NCI-H2107 treated with DMSO at 0.1 percent for 48 hours (cell line): ENCODE measurements around the gene AGK.
"Not testable (repeated sequence)": the region's sequence is repeated elsewhere in the genome, so short reads cannot be mapped to it uniquely, and the experiment has no call there.

Experiments used
- DNase-seq: peaks from one replicate; lab custom pipeline; 2025; ENCODE audit not compliant: unreplicated experiment; lab: John Stamatoyannopoulos, UW

Gene AGK

DNA sequence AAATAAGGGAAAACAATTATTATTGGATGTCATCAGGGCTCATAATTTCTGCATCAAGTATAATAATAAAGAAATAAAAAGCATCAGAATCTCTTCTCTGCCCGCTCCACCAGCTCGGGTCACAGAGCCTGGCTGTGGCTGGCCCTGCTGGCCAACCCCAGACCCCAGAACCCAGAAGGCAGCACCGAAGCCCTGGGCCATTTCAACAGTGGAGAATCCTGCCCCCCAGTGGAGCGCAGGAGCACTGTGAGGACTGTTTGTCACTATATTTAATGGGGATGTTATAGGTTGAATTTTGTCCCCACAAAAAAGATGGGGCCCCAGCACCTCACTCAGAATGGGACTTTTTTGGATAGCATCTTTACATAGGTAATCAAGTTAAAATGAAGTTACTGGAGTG is 123.5 kb downstream of the AGK start:
- DNase-seq, result no peak

DNA sequence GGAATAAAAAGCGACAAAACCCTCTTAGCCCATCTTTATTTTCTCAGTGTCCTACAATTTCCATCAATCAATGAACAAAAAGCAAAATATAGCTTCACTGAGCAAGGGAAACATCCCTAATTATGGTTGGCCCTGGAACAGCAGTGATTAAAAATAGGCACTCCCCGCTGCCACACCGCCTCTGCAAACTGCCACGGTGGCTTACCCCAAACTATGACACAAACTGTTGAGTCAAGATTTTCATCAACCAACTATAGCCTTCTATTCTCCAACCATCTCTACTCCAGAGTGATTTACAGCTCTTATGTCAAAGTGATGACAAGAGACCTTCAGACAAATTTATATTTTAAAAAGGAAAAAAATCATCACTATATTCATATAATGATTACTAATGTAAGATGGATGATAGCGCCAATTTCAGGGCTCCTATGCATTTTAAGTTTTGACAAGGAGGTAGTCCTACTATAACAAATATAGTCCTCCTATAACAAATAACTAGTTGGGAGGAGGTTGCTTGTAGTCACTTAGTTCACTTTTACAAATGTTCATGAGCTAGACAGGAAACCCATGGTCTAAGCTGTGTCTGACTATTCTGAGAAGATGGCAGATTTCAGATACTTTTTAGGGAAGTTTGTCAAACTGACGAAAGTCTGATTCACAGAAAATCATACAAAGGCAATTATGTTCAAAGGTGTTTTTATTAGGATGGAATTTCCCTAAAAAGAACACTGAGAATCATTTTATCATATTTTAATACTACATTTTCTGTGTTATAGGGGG is 124.4 kb downstream of the AGK start:
- no peak for DNase-seq

DNA sequence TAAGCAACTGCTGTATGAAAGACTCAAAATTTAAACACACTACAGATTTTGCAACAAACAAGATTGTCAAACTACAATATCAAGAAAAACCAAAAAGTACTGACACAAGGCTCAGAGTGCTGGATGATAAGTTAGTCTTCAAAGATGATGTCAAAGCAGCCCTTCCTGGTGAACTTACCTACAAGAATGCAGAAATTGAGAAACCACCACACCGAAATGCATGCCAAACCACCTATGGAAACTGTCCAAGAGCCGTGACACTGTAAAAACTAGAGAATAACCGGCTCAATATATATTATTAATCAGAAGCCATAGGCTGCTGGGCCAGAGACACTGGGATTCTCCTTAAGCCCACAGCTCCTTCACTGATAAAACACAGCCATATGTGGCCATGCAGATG is 125.4 kb downstream of the AGK start:
- no peak for DNase-seq

DNA sequence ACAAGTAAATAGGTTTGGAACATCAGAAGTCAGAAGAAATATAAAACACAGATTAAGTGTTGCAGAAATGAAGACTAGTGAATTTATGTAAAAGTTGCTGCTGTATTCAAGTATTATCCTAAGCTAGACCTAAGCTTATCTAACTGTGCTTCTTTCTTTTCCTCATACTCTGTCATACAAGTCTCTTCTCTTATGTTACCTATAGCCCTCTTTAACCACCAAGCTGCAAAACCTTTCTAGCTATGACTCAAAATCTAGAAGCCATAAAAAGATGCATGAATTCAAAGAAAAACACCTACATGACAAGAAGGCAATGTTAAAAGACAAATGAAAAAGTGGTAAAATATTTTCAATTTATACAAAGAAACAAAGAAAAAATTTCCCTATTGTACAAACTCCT is 127.8 kb downstream of the AGK start:
- no peak for DNase-seq

DNA sequence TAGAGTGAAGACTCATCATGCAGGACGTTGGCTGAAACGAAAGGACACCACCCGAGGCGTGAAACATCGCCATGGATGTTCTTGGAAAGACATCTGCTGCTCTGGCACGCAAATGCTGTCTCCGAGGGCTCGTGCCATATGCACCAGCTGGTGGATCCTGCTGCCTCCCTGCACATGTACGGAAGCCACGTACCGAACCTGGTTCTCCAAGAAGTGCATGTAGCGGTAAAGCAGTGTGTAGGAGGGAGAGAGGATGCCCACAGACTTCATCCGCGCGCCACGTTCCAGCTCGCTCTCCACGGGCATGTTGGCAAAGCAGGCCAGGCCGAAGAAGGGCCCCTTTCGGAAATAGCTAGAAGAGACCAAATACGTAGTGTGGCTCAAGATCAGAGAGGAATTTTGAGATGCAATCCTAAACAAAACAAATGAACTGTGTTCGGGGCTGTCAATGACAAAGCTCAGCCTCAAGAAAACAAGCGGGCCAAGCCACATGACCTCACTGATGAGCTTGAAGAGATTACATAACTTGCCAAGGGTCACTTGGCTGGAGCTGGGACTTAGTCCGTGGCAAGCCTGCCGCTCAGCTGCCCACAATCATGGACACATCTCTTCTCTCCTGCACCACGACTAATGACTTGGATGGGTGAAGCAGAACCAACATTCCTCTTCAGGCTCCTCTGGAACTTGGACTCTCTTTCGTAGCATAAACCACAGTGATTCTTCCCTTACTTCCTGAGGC is 134.2 kb downstream of the AGK start:
- no peak for DNase-seq

DNA sequence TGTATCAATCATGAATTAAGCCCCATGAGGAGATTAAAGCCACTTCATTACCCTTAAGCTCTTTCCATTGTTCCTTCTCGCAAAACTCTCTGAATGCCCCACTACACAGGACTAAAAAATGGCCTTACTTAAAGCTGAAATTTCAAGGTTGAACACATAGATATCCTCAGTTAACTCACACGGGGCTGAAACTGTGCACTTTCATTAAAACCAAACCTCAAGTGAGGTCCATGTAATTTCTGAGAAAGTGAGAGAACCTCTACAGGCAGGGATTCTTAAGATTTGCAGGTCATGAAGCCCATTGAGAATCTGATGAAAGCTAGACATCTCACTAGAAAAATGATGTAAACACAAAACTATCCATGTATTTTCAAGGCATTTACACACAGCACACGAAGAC is 134.9 kb downstream of the AGK start:
- DNase-seq, result no peak

DNA sequence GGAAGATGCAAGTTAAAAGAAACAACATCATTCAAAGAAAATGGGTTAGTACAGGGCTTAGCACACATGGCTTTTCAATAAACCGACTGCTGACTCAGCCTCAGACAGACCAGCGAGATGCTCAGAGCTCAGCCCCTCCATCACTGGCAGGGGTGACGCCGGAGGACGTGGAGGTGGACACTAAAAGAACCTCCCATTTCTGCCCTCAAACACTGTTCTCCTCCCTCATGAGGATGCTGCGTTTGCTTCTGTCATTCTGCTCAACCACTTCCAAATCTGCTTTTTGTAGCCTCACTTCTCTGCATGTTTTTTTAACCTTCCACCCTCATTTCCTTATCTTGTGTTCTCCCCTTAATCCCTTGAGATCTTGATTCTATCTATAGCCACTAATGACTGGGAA is 135.5 kb downstream of the AGK start:
- no peak for DNase-seq

DNA sequence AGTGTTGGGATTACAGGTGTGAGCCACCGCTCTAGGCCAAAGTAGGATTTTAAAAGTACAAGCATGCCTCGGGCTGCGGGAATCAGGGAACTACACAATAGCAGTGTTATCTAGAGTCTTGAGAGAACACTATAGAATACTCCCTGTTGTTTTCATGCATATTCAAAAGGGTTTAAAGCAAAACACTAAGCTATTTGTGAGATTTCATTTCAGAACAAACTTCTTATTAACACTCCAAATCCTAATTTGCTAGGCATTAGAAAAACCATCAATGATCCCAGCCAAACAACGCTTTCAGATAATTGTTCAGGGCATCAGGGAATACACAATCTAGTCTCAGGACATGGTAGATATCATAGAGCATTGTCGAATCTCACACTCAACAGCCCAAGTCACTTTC is 136.8 kb downstream of the AGK start:
- DNase-seq, result no peak

DNA sequence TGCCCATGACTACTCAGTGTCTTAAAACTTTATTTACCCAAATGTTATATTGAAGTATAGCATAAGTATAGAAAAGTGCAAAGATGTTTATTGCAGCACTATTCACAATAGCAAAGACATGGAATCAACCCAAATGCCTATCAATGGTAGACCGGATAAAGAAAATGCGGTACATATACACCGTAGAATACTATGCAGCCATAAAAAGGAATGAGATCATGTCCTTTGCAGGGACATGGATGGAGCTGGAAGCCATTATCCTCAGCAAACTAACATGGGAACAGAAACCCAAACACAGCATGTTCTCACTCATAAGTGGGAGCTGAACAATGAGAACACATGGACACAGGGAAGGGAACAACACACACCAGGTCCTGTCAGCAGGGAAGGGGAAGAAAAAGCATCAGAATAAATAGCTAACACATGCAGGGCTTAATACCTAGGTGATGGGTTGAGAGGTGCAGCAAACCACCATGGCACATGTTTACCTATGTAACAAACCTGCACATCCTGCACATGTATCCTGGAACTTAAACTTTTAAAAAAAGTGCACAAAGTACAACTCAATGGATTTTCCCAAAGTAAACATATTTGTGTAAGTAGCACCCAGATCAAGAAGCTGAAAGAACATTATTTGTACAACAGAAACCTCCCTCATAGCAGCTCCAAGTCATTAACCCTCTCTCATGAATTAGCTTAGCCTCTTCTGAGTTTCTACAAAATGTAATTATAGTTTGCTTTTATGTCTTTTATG is 138.0 kb downstream of the AGK start:
- DNase-seq, result not testable (repeated sequence)

DNA sequence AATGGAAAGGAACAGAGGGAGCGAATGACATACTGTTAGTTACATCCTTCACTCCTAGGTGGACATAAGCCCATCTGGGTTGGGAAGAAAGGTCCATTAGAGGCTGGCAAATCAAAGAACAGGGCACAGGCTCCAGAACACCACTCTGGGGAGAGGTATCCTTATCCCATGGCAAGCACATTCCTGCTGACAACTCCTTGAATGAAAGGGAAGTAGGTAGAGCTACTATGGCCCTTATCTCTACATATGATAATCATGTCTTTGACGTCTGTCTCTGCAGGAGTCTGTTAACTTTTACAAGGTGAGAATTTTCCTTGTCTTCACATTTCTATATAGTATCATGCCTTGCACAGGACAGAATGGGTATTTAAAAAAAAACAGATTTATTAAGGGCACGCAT is 140.3 kb downstream of the AGK start:
- DNase-seq, result no peak

DNA sequence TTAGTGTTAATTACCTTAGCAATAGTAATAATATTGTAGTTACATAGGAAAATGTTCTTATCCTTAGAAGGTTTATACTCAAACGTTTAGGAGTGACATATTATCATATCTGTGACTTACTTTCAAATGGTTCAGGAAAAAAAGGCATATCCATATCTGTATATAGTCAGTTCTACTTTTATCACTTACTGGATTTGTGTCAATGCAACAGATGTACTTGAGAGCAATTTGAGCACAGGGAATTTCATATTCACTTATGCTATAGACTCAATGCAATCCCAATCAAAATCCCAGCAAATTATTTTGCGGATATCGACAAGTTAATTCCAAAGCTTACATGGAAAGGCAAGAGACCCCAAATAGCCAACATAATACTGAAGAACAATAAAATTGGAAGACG is 140.8 kb downstream of the AGK start:
- DNase-seq, result no peak

DNA sequence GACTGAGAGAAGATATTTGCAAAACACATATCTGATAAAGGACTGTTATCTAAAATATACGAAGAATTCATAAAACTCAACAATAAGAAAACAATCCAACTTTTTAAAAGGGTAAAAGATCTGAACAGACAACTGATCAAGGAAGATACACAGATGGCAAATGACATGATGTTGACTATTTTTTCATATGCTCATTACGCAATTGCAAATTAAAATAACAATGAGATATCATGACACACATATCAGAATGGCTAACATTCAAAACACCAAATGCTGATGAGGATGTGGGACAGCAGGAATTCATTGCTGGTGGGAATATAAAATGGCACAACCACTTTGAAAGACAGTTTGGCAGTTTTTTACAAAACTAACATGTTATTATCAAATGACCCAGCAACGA is 141.9 kb downstream of the AGK start:
- DNase-seq, result no peak

DNA sequence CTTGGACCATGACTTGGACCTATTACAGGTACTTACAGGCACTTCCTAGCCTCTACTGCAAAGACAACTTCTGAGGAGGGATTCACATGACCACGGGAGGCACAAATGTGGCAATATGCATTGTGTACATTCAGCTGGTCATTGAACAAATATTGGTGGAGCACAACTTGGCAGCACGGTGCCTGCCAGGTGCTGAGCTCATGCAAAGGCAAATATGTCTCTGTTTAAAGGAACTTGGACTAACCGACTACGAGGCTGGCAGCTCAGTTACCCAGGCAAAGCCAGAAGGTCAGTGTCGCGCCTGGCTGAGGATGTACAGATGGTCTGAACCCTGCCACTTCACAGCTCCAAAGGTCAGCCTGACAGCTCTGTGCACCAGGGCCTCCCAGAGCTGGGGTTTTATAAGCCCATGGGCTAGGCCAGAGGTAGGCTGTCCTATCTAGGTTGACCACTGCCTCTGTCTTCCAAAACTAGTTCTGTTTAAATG is 144.6 kb downstream of the AGK start:
- DNase-seq, result no peak

DNA sequence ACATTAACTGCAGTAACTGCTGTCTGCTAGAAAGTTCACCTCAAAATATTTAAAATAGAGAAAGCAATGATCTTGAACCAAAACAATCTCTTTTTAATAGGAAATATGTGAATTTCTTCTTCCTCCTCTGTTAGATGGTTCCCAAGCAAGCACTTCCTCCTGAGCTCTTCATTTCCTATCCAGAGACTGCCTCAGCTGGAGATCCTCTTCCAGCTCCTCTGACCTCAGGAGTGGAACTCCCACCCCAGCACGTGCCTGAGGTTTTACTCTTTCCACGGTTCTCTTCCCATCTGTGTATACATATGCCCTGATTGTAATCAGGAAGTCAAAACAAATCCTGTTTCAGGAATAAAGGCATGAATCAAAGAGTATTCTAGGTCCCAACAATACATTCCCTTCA is 145.1 kb downstream of the AGK start:
- DNase-seq, result no peak

DNA sequence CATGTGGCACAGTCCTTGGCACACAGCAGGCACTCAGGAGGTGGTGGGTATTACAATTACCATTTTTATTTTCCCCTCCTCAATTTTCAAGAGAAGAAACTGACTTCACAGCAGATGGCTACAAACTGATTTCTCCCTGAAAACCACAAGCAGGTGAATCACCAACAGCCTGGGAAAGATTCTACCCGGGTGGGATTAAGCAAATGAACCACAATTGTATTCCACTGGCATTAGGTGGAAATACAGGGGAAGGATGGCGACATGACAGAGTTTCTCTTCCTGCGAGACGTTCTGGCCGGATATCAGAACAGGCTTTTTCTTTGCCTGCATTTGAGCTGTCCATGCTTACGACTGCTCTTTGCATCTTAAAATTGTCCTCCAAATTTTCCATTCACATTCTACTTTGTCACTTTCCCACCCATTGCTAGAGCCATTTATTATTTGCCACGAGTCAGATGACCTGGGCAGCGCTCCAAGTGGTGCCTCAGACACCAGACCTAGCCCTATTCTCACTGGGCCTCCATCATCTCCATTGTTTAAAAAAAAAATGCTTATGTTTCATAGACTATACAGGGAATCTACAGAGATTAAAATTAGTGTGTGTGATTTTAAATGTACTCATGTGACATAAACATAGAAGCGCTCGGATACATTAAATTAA is 146.1 kb downstream of the AGK start:
- DNase-seq, result peak; percentile 45

DNA sequence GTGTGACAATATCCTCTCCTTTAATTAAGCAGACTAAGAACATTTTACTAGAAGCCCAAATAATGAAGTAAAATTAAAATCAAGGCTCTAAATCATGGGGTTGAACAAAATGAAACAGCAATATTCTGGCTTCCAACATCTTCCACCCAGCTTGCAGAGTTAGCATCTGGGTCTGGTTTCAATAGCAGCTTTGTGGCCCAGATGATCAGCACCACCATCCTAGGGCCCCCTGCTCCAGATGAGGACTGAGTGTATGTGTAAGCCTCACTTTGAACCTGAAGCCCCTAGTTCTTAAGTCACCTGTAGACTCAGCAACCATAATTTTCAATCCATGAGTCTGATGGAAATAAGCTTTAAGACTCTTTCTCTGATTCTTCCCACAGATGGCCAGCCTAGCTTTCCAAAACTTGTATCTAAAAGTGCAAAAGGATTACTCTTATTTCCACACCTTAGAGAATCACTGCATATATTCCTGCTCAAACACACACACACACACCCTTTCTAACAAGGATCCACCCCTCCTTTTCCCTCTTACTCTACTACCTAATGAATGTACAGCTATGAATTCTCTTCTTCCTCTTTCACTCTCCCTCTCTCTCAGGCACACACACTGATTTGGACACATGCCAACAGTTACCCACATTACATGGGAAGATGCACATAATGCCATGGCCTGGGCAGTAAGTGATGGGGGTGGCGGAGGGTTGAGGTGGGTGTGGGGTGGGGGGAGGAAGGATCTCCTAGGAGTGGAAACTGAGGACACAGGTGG is 147.2 kb downstream of the AGK start:
- no peak for DNase-seq

DNA sequence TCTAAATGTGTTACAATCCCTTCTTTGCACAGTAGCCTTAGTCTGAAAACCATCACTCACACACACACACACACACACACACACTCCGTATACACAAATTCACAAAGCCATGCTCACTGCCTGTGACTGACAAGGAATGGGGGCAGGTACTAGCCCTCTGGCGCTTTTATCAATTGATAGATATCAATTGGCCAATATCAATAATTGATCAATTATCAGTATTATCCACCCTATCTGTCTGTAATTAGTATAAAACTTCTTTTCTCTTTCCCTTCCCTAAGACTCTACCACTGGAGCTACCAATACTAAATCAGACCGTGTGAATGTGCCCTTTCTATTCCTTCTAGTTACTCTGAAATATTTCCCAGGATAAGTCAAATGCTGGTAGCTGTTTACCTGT is 148.7 kb downstream of the AGK start:
- no peak for DNase-seq

DNA sequence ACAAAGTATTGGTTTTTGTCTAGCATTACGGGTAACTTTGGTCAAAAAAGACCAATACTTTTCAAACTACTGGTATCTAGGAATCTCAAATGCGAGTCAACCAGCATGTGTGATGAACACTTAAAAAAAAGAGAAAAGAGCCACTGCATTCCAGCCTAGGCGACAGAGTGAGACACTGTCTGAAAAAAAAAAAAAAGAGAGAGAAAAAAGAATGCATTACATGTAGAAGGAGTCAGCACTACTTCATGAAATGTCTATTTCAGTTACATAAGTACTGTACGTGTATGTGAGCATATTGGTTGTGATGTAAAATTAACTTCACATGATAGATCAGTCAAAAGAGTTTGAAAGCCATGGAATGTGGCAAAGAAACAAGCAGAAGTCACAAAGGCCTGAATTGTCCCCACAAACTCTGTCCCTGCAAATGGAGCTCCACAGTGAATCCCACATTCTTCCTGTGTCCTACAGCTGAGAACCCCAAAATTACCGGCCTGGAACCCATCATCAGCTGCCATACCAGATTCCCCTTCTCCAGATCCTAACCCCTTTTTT is 149.2 kb downstream of the AGK start:
- no peak for DNase-seq

DNA sequence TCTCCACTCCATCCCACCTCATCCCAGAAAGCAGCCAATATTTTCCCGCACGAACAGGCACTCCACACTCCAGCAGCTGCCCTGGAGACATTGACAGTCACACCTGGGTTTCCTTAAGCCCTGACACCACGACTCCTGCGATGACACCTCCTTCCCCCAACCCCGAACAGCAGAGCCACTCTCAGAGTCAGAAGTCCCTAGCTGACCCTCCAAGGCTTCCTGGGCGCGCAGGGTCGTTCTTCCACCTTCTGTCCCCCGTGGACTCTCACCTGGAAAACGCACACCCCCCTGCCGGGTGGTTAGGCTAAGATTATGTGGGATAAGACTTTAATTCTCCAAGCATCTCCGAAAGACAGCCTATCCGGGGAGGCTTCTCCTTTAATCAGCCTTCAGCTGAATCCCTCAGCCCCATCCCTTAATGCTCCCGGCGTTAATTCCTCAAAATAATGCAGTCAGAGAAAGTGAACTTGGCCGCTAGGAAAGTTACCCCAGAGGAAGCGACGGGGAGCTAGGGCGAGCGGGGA is 149.7 kb downstream of the AGK start:
- DNase-seq, result peak; percentile 27

DNA sequence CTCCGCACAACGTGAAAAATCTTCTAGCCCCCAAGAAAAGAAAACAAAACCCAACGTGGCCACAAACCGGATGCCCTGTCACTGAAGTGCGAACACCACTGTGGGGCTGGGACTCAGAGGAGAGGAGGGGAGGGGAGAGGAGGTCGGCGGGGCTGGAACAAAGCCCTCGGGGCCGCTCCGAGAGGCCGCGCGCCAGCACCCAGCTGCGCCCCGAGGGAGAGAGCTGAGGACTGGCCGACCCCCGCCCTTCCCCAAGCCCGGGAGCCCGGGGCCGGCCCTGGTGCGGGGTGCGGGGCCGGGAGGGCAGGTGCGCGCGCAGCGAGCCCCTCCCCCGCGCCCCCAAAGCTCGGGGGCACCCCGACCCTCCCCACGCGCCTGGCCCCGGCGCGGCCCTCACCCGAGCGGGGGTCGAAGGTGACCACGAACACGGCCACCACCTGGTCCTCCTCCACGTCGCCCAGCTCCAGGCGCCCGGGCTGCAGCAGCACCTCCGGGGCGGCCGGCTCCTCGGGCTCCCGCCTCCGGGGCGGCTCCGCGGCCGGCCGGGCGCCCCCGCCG is 150.4 kb downstream of the AGK start:
- peak; percentile 12 for DNase-seq
